ENCODE data around the gene LRG1. TPM values are rescaled to one million over a fixed set of nuclear protein-coding genes. Genes with fewer than 3 reads are reported as not detected.

LRG1 gene
- total and polyA plus RNA-seq, 2 of the 13 experiments (the other 11 are each of a cell fraction or from before 2014, with no cell fraction given) = 12.0 to 39.3 TPM

GRCh38 chr19:4536798-4537197, 3.0 kb downstream of the LRG1 start:
- intact Hi-C loops (cut with micrococcal nuclease; ENCODE audit: unreplicated experiment) = loop anchor here (5.0 kb wide), 1 partner anchor 64 kb away; the partner anchor contains the start of gene HDGFL2

GRCh38 chr19:4534836-4535658, 4.8 kb downstream of the LRG1 start, which contains the start of gene PLIN5:
TSS of gene PLIN5 (minus strand) at chr19:4535224. CDS start at chr19:4534074, 1,150 bp downstream.
- 2% methylated on average over 19 of the region's 49 CpGs for WGBS (ENCODE audit: low lambda C conversion rate)
- Histone ChIP-seq H3K27me3 (ENCODE audit: control insufficient read depth in 1 of 2, insufficient read depth in 2 of 2, low read length in 2 of 2) (no peaks in the 10 kb centered on the region; a peak in 1 of 5 replicates), H4K20me1 (ENCODE audit: insufficient read depth, low read length) (peaks cover 6% of the 10 kb centered on the region; the same call in 1 of the 2 replicates), H2AFZ (ENCODE audit: low read length) (no peak within 1 kb of the TSS), H3K36me3 (replicated peaks in 1 of 2; ENCODE audit: control insufficient read depth in 1 of 2, insufficient read depth in 2 of 2, low read length in 2 of 2) (no peaks in the 10 kb centered on the region), H3K4me2 (ENCODE audit: low read depth, low read length) (peak within 1 kb of the TSS; percentile 93), H3K9me3 (ENCODE audit: low read length) (no peaks in the 10 kb centered on the region), H3K79me2 (ENCODE audit: insufficient read depth, low read length) (peaks cover 5% of the 10 kb centered on the region), H3K9ac (ENCODE audit: insufficient read depth, low read depth, low read length) (peak within 1 kb of the TSS; percentile 64), H3K4me1 (ENCODE audit: insufficient read depth, low read length) (peaks cover 78% of the 10 kb centered on the region), H3K4me3 (replicated peaks in 1 of 3; ENCODE audit: insufficient read depth in 1 of 3, low read depth in 2 of 3, low read length in 3 of 3) (peak within 1 kb of the TSS; percentile 37 to 71 (median 52); a peak in 5 of 6 replicates), H3K27ac (ENCODE audit: extremely low read length, insufficient read depth, low read length) (peak within 1 kb of the TSS; percentile 38)
- FAIRE-seq = peak; percentile 47
- CTCF ChIA-PET (ENCODE audit: low intra/inter-chr PET ratio, low total read pairs) = no interaction called here
- POLR2A ChIA-PET = interaction anchor here (0.6 to 2.5 kb wide), 10 partner anchors 10 to 1823 kb away, joined by 3 to 38 read pairs (median 6); partner anchors contain the start of genes FEM1A, HDGFL2 and PLIN4
- peak; percentile 61 for ATAC-seq
- TSS peak; percentile 29 for BruUV-seq (replicated peaks)
- DNase-seq (ENCODE audit: low spot score) = peak; percentile 80
- intact Hi-C loops (cut with micrococcal nuclease; ENCODE audit: unreplicated experiment) = loop anchor here (5.0 kb wide), 1 partner anchor 63 kb away; the partner anchor contains the start of gene HDGFL2
- in situ Hi-C loops (cut with HindIII; ENCODE audit: extremely low pct_ligation_motif_present, low pct_unique_long_range_greater_than_20kb) = no loop called here
- TF ChIP-seq IRF2 (CRISPR knock-in tag; IDR thresholded peaks at IDR 0.05) (no peak), ZNF746 (CRISPR knock-in tag; IDR thresholded peaks at IDR 0.05) (no peak), HNF1A (IDR thresholded peaks at IDR 0.05; ENCODE audit: low read depth) (no peak), HNF1A (CRISPR knock-in tag; IDR thresholded peaks at IDR 0.05; ENCODE audit: borderline replicate concordance) (no peak), ZNF691 (CRISPR knock-in tag; IDR thresholded peaks at IDR 0.05; ENCODE audit: borderline replicate concordance, low read depth) (0 out of 2 replicates have a peak, but pooled peaks have one; percentile 62)

More at GRCh38 chr19:4536798-4537197, 3.0 kb downstream of the LRG1 start:
- no TSS peak for BruUV-seq (replicated peaks)
- H3K36me3 ChIP-seq (replicated peaks in 1 of 2; ENCODE audit: control insufficient read depth in 1 of 2, insufficient read depth in 2 of 2, low read length in 2 of 2) = no peaks in the 10 kb centered on the region
- TF ChIP-seq ZFY (CRISPR knock-in tag; IDR thresholded peaks at IDR 0.05) = no peak
- TF ChIP-seq ZNF12 (CRISPR knock-in tag; IDR thresholded peaks at IDR 0.05) = no peak
- TF ChIP-seq ETS1 (CRISPR knock-in tag; IDR thresholded peaks at IDR 0.05) = no peak
- no peak for TF ChIP-seq ZNF33A (CRISPR knock-in tag; IDR thresholded peaks at IDR 0.05; ENCODE audit: borderline replicate concordance)
- no peak for TF ChIP-seq RCOR2 (CRISPR knock-in tag; IDR thresholded peaks at IDR 0.05)
- no peak for TF ChIP-seq SATB2 (CRISPR knock-in tag; IDR thresholded peaks at IDR 0.05)
- peaks cover 78% of the 10 kb centered on the region for H3K4me1 ChIP-seq (ENCODE audit: insufficient read depth, low read length)
- no peaks in the 10 kb centered on the region for H3K9me3 ChIP-seq (ENCODE audit: low read length)
- no peaks in the 10 kb centered on the region for H3K27me3 ChIP-seq (ENCODE audit: control insufficient read depth in 1 of 2, insufficient read depth in 2 of 2, low read length in 2 of 2)
- ATAC-seq (no peak), DNase-seq (ENCODE audit: low spot score) (no peak), FAIRE-seq (no peak)
- no peak overlapping the region for H2AFZ ChIP-seq (ENCODE audit: low read length)
- H3K4me3 ChIP-seq (replicated peaks in 1 of 3; ENCODE audit: insufficient read depth in 1 of 3, low read depth in 2 of 3, low read length in 3 of 3) = no peak overlapping the region
- 0 out of 2 replicates have a peak overlapping the region, but pooled peaks have one; percentile 10 for H3K4me2 ChIP-seq (ENCODE audit: low read depth, low read length)
- ChIA-PET POLR2A (no interaction called here), CTCF (ENCODE audit: low intra/inter-chr PET ratio, low total read pairs) (no interaction called here)
- H3K9ac ChIP-seq (ENCODE audit: insufficient read depth, low read depth, low read length) = no peak overlapping the region
- in situ Hi-C loops (cut with HindIII; ENCODE audit: extremely low pct_ligation_motif_present, low pct_unique_long_range_greater_than_20kb) = no loop called here
- H3K79me2 ChIP-seq (ENCODE audit: insufficient read depth, low read length) = peaks cover 5% of the 10 kb centered on the region
- WGBS (ENCODE audit: low lambda C conversion rate) = 43% methylated on average over 5 of the region's 5 CpGs
- H3K27ac ChIP-seq (ENCODE audit: extremely low read length, insufficient read depth, low read length) = no peak overlapping the region
- H4K20me1 ChIP-seq (ENCODE audit: insufficient read depth, low read length) = peaks cover 6% of the 10 kb centered on the region; the same call in 1 of the 2 replicates
